Esophagus squamous epithelium (tissue), 5 donors: ENCODE measurements around the gene ARL4C. TPM values are rescaled to one million over a fixed set of nuclear protein-coding genes. Genes with fewer than 3 reads are reported as not detected.

ENCODE experiments used
- DNase-seq: peaks from one replicate; lab custom pipeline; 2025; lab: John Stamatoyannopoulos, UW
- H3K27ac ChIP-seq, 4 donors: fragments of 200-600 bp; sonication (generic); one replicate each; pipeline ENCODE4 v1.5.1; 2016 to 2019; ENCODE audit warnings: mild to moderate bottlenecking in 1 of 4
- H3K27me3 ChIP-seq, 4 donors: fragments of 200-600 bp; sonication (generic); 1 replicate in 3 of 4; 2 replicates in 1 of 4; pipeline versions ENCODE4 v1.5.1 to v1.6.0; 2017 to 2021; ENCODE audit warnings: antibody characterized with exemption in 1 of 4
- H3K36me3 ChIP-seq, 3 donors: fragments of 200-600 bp; sonication (generic); one replicate each; pipeline ENCODE4 v1.5.1; 2016 to 2019
- H3K4me1 ChIP-seq, 3 donors: fragments of 200-600 bp; sonication (generic); one replicate each; pipeline ENCODE4 v1.5.1; 2017 to 2019
- H3K4me3 ChIP-seq, 4 donors: fragments of 200-600 bp; sonication (generic); 1 replicate in 3 of 4; 2 replicates in 1 of 4; pipeline ENCODE4 v1.5.1; 2016 to 2019; ENCODE audit warnings: mild to moderate bottlenecking in 2 of 4, moderate library complexity in 1 of 4
- H3K9me3 ChIP-seq, 3 donors: fragments of 200-600 bp; sonication (generic); one replicate each; pipeline ENCODE4 v1.5.1; 2016 to 2019
- POLR2A ChIP-seq, 4 donors: fragments of 450-650 bp; IDR thresholded peaks; one replicate each; pipeline ENCODE4 v1.6.1; 2017; ENCODE audit warnings: antibody characterized with exemption in 4 of 4, mild to moderate bottlenecking in 4 of 4, moderate library complexity in 3 of 4
- WGBS, 2 donors: methylation state at CpG; one replicate each; pipeline ENCODE4 v1.1.5; 2018; 5-methylcytosine and 5-hydroxymethylcytosine counted together
- intact Hi-C: fragments of 100-400 bp; cut with DNase I; formaldehyde crosslinking; loops from one replicate; pipeline ENCODE4 v1.15.0; 2022
- total RNA-seq, 4 donors: library from RNA; depleted of rRNA; stranded (reverse); fragments of >200 nt; gene quantifications; one replicate each; pipeline ENCODE4 v1.1.0, GENCODE V29; 2016
- TF ChIP-seq, protein P1 (sequence below), 6 experiments: fragments of 450-650 bp in 4 of 6; fragments of 200-600 bp in 2 of 6; sonication (generic) in 2 of 6; IDR thresholded peaks; one replicate each; pipeline ENCODE4 v1.5.1; 2016 to 2019; ENCODE audit warnings: antibody characterized with exemption in 6 of 6, mild to moderate bottlenecking in 4 of 6, moderate library complexity in 4 of 6
- donor health status: DM: yes; HTN: yes; CAD: no.

Gene ARL4C
- total RNA-seq, 4 donors from 2014 or later: 11.2 to 27.1 (median 20.0) TPM

DNA sequence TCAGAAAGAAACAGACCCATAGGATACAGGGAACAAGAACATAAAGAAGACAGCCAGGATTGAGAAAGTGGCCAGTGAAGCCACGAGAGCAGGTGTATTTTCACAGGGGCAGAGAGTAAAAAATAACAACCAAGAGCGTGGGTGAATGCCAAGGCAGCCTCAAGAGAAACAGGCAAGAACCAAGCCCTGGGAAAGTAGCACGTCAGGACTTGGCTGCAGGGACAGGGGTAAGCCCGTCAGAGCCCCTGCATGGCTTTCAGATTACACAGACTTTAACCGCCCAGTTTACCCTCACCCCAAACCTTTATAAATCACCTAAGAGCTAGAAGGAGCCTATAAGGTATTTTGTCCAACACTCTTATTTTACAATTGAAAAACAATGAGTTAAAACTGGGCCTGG is 43.7 kb downstream of the ARL4C start:
- no peak for TF ChIP-seq POLR2A (IDR thresholded peaks at IDR 0.05)
- TF ChIP-seq, protein P1, sequence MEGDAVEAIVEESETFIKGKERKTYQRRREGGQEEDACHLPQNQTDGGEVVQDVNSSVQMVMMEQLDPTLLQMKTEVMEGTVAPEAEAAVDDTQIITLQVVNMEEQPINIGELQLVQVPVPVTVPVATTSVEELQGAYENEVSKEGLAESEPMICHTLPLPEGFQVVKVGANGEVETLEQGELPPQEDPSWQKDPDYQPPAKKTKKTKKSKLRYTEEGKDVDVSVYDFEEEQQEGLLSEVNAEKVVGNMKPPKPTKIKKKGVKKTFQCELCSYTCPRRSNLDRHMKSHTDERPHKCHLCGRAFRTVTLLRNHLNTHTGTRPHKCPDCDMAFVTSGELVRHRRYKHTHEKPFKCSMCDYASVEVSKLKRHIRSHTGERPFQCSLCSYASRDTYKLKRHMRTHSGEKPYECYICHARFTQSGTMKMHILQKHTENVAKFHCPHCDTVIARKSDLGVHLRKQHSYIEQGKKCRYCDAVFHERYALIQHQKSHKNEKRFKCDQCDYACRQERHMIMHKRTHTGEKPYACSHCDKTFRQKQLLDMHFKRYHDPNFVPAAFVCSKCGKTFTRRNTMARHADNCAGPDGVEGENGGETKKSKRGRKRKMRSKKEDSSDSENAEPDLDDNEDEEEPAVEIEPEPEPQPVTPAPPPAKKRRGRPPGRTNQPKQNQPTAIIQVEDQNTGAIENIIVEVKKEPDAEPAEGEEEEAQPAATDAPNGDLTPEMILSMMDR (IDR thresholded peaks at IDR 0.05): no peak
- peaks cover 0 to 5% (median 0%) of the 10 kb centered on the region in 3 donors for H3K9me3 ChIP-seq
- 19 to 50% methylated on average over 5 of the region's 5 CpGs for WGBS, 2 donors
- H3K36me3 ChIP-seq: no peaks in the 10 kb centered on the region
- no peak overlapping the region for H3K4me3 ChIP-seq
- no peak for DNase-seq
- H3K4me1 ChIP-seq: peaks cover 0 to 36% (median 5%) of the 10 kb centered on the region in 3 donors
- H3K27ac ChIP-seq: peak overlapping the region in 1 of 4 donors; percentile 26
- no peaks in the 10 kb centered on the region for H3K27me3 ChIP-seq
- intact Hi-C loops: no loop called here

DNA sequence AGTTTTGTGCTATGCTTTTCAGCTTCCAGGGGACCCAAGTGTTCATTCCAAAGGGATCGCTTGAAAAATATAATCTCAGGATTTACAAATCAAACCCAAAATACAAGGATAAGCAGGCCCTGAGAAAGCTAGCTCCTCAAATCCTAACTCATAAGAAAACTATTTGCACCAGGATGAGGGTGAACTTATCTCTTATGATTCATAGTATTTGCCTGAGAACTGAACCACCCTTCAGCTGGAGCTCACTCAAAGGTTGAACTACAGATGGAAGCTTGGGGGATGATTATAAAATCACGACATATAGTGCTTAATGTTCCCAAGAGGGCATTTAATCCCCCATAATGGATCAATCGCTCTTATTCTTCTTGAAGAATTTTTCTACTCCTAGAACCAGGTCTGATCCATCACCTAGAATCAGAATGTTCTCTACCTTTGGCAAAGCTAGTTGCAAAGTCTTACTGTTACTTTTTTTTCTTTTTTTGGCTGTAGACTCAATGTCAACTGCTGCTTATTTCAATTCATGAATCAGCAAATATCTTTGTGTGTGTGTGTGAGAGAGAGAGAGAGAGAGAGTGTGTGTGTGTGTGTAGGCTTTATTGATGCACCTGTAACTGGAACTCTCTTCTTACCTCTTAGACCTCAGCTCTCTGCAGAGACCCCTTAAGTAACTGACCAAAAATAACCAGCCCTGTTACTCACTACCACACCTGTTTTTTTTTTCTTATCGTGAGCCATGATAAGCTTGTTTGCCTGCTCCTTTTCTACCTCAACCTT is 44.8 kb downstream of the ARL4C start:
- peak overlapping the region in 2 of 4 donors; percentile 21 to 26 for H3K27ac ChIP-seq
- 68 to 71% methylated on average over 4 of the region's 4 CpGs for WGBS, 2 donors
- no peaks in the 10 kb centered on the region for H3K36me3 ChIP-seq
- H3K9me3 ChIP-seq: no peaks in the 10 kb centered on the region
- H3K27me3 ChIP-seq: no peaks in the 10 kb centered on the region
- H3K4me1 ChIP-seq: peaks cover 8 to 48% (median 10%) of the 10 kb centered on the region in 3 donors
- no peak for DNase-seq
- TF ChIP-seq POLR2A (IDR thresholded peaks at IDR 0.05): no peak
- TF ChIP-seq, protein P1 (IDR thresholded peaks at IDR 0.05): no peak
- intact Hi-C loops: no loop called here
- H3K4me3 ChIP-seq: no peak overlapping the region

GRCh38 chr2:234451242-234451641 is 45.6 kb downstream of the ARL4C start:
- H3K4me1 ChIP-seq: peaks cover 14 to 56% (median 16%) of the 10 kb centered on the region in 3 donors
- intact Hi-C loops: no loop called here
- no peaks in the 10 kb centered on the region for H3K36me3 ChIP-seq
- 95 to 96% methylated on average over 2 of the region's 2 CpGs for WGBS, 2 donors
- no peak for TF ChIP-seq POLR2A (IDR thresholded peaks at IDR 0.05)
- TF ChIP-seq, protein P1 (IDR thresholded peaks at IDR 0.05): no peak
- no peak for DNase-seq
- no peak overlapping the region for H3K4me3 ChIP-seq
- H3K27ac ChIP-seq: no peak overlapping the region
- no peaks in the 10 kb centered on the region for H3K27me3 ChIP-seq
- H3K9me3 ChIP-seq: no peaks in the 10 kb centered on the region

DNA sequence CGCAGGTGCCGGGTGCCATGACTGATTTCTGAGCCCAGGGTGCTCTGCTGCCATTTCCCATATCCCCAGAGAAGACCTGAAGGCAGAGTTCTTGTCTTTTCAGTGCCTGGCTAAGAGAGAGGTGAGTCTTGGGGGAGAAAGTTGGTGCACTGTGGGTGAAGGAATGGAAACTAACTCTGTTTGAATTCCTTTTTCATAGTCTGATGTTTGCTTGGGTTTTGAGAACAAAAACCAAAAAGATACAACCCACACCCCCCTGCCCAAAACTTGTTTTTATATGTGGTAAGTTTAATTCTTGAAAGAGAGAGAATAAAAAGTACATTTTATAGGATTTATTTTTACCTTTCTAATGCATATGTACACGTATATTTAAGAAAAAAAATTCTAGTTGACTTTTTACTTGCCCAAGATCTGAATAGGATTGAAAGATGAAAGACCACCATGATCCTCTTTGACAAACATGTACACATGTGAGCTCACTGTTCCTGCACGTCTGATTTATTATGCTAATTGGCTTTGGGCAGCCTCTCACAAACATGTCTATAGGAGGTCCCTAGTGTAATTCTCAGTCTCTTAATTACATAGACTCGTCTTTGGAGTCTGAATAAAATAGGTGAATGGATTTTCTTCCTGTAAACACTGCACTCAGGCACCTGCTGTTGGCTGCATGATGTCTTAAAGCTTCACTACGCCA is 46.3 kb downstream of the ARL4C start:
- 83 to 86% methylated on average over 6 of the region's 6 CpGs for WGBS, 2 donors
- Histone ChIP-seq H3K4me3 (no peak overlapping the region), H3K36me3 (no peaks in the 10 kb centered on the region), H3K27me3 (no peaks in the 10 kb centered on the region), H3K27ac (no peak overlapping the region), H3K4me1 (peaks cover 21 to 62% (median 23%) of the 10 kb centered on the region in 3 donors), H3K9me3 (no peaks in the 10 kb centered on the region)
- no peak for DNase-seq
- intact Hi-C loops: no loop called here
- TF ChIP-seq, protein P1 (IDR thresholded peaks at IDR 0.05): no peak
- no peak for TF ChIP-seq POLR2A (IDR thresholded peaks at IDR 0.05)
